ENCODE results near the gene NRG3.

The NRG3 gene

DNA sequence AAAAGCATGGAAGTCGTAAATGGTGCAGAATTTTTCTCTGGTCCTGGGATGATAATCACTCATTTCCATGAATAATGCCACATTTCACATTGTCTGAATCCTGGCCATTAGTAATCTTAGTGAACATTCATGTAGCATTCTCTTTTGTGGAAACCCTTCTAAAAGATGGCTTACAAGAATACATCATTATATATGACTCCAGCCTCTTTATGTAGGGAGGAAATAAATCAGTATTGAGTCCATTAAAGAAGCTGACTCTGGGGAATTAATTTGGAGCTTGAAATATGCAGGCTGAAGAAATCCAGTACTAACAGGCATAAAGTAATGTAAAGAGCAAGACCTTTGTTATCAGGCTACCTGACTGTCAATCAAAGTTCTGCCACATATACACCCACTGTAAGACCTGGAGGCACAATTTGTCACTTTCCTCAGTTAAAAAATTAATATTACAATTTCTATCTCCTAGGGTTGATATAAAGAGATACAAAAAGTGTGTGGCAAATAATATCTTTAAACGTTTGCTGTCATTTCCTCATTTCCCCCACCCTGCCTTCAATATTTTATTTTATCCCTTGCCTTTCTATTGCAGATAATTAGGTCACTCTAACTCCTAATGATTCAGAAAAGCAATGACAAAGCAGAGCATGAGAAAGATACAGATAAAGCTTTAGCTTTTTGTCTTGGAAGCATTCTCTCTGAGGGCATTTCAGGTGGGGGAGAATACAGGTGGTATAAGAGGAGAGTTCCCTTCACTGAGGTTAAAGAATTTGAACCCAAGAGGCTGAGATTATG lies 1142.3 kb downstream of the NRG3 start:
- H3K36me3 Mint-ChIP-seq (ENCODE audit: insufficient read depth) = no peaks in the 10 kb centered on the region
- H3K27ac Mint-ChIP-seq = no peak overlapping the region
- no peaks in the 10 kb centered on the region for H3K4me1 Mint-ChIP-seq (ENCODE audit: low read depth in 2 of 2)
- DNase-seq = no peak
- H3K4me3 Mint-ChIP-seq = no peak overlapping the region
- no peaks in the 10 kb centered on the region for H3K27me3 Mint-ChIP-seq
- no peak for ATAC-seq (replicated peaks)
- peaks cover 5 to 7% of the 10 kb centered on the region in 2 donors for H3K9me3 Mint-ChIP-seq

DNA sequence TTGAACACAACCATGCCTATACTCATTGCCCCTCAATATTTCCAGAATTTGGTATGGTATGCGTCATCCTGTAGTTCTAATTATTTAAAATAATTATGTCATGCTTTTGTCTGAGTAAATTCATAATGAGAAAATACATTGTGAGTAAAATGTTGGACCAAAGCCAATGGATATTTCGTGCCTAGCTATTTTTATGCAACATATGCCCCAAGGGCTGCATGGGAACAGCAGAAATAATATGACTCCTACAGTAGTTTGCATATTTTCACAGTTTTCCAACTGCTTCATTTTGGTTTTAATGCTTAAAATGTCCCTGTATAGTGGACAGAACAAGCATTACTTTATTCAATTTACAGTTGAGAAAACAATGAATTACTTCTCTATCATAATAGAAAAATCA lies 1148.7 kb downstream of the NRG3 start:
- ATAC-seq (replicated peaks) = no peak
- peaks cover 5 to 15% of the 10 kb centered on the region in 2 donors for H3K9me3 Mint-ChIP-seq

More for the DNA sequence above, 1148.7 kb downstream of the NRG3 start:
- Mint-ChIP-seq H3K27me3 (no peaks in the 10 kb centered on the region), H3K4me1 (ENCODE audit: low read depth in 2 of 2) (no peaks in the 10 kb centered on the region), H3K36me3 (ENCODE audit: insufficient read depth) (no peaks in the 10 kb centered on the region), H3K4me3 (no peak overlapping the region), H3K27ac (no peak overlapping the region)
- no peak for DNase-seq
